EH (cell line): ENCODE measurements around the gene SYNPR.
"Not testable (repeated sequence)": the region's sequence is repeated elsewhere in the genome, so short reads cannot be mapped to it uniquely, and the experiment has no call there.

Experiments
- DNase-seq: peaks from one replicate; pipeline ENCODE4 v3.0.0-alpha.2; 2015; ENCODE audit warnings: low read depth

Gene SYNPR

DNA sequence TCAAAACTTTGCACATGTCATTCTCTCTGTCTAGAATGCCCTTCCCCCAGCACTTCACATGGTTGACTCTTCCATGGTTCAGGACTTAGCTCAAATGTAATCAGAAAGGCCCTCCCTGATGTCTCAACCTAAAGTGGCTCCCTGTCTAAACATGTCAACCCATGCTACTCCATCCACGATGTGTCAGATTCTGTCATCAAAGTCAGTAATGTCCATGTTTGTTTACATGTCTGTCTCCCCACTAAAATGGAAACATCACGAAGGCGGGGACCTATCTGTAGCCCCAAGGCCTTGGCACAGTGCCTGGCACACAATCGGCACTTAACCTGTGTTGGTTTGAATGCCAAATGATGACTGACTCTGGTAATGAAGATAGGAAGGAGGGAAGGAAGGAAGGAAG lies 353.6 kb downstream of the SYNPR start:
- no peak for DNase-seq

DNA sequence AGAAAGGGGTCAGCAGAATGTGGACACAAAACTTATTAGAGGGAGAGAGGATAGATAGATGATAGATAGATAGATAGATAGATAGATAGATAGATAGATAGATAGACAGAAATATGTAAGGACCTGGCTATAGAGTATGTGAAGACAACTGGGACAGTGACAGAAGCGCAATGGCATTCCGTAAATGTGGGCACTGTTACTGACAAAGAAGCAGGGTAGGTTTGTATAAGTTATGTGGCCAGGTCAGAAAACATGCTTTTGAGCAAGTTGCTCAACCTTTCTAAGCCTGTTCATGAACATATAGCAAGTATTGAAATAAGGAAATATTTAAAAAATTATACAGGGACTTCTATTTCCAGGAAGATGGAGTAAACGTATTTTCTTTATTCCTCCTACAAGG lies 357.1 kb downstream of the SYNPR start:
- DNase-seq, result no peak

DNA sequence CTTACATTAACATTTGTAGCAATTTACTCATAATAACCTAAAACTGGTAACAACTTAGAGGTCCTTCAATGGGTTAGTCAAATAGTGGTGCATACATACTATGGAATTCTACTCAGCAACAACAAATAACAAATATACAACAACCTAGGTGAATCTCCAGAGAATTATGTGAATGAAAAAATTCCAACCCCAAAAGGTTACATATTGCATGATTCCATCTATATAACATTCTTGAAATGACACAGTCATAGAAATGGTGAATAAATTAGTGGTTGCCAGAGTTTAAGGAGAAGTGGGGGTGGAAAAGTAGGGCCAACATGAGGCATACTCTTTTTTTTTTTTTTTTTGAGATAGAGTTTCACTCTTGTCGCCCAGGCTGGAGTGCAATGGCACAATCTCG lies 361.7 kb downstream of the SYNPR start:
- DNase-seq, result no peak

GRCh38 chr3:63642488-63642887 lies 364.4 kb downstream of the SYNPR start:
- no peak for DNase-seq

GRCh38 chr3:63644212-63644797 lies 366.2 kb downstream of the SYNPR start:
- no peak for DNase-seq

DNA sequence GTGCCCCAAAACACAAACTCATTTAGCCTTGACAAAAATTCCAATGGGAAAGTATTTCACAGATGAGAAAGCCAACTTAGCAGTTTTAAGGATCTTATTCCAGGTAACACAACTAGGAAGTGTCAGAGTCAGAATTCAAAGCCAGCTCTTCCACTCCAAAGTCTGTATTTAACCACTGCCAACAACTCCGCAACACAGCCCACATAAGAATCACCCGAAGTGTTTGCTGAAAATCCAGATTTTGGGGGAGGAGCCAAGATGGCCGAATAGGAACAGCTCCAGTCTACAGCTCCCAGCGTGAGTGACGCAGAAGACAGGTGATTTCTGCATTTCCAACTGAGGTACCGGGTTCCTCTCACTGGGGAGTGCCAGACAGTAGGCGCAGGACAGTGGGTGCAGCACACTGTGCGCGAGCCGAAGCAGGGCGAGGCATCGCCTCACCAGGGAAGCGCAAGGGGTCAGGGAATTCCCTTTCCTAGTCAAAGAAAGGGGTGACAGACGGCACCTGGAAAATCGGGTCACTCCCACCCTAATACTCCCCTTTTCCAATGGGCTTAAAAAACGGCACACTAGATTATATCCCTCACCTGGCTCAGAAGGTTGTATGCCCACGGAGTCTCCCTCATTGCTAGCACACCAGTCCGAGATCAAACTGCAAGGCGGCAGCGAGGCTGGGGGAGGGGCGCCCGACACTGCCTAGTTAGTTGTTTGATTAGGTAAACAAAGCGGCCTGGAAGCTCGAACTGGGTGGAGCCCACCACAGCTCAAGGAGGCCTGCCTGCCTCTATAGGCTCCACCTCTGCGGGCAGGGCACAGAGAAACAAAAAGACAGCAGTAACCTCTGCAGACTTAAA lies 367.0 kb downstream of the SYNPR start:
- not testable (repeated sequence) for DNase-seq

GRCh38 chr3:63652066-63652725 lies 374.1 kb downstream of the SYNPR start, which contains the start of gene SNTN:
Gene SNTN, plus strand, starts transcription at chr3:63652675. Its CDS starts 13 bp downstream, at chr3:63652688.
- no peak for DNase-seq

GRCh38 chr3:63654211-63654610 lies 376.1 kb downstream of the SYNPR start:
- peak; percentile 53 for DNase-seq

DNA sequence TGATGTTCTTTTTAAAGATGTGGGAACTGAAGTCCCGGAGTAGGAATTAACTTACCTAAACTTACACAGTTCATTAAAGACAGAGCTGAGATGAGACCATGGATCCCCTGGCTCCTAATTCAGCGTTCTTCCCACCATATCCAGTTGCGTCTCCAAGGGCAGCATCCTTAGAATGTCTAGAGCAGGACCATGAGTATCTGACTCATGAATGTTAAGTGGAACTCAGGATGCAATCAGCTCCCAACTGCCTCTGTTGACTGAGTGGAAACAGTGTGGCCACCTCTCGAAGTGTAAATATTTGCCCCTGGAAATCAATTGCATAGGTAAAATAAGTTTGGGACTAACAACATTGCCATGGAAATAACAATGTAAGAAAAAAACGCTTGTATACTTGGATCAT lies 376.8 kb downstream of the SYNPR start:
- DNase-seq, result peak; percentile 39

GRCh38 chr3:63655519-63655918 lies 377.4 kb downstream of the SYNPR start:
- DNase-seq, result peak; percentile 95

DNA sequence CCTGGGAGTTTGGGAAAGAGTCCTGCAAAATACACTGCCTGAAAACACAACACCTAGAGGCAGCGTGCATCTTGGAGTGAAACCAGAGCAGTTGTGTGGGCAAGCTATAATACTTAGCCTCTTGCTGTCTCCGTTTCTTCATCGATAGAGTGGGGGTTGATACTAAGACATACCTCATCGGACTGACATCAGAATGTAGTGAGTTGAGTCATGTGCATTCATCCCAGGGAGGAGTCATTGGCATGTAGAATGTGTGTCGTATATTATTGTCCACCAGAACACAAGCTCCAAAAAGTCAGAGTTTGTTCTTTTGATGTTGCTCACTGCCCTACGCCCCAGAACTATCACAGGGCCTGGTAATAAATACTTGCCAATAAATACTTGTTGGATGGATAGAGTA lies 378.7 kb downstream of the SYNPR start:
- DNase-seq, result peak; percentile 76

DNA sequence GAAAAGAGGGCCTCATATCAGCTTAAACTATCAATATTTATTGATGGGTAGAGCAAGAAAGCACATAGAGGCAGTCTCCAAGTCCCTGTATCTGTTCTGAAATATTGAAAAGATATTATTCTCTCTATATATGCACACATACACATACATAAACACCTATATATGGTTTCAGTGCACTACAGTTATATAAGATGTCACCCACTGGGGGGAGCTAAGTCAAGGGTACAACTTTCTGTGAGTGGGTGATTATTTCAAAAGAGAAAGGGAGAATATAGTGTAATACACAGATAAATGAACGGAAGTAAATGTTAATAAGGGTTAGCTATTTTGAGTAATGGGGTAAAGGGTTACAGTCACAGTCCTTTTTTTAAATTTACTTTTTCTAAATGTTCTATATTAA lies 383.1 kb downstream of the SYNPR start:
- DNase-seq, result peak; percentile 7

DNA sequence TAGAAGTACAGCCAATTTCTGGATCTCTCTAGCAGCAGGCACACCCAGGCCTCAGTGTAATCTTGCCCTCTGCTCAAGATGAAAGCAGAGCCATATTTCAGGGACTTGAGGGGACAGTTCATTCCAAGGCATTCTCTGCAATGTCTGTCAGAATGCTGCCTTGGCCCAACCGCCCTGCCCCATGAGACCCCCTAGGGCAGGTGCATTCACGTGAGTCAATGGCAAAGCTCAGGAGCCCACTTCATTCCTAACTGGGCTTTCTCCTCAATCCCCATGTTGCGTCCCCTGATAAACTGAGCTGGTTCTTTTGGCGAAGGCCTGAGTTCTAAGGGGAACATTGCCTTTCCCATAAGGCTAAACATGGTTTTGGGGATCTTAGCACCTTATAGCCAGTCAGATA lies 383.9 kb downstream of the SYNPR start:
- no peak for DNase-seq

GRCh38 chr3:63662500-63662899 lies 384.4 kb downstream of the SYNPR start:
- peak; percentile 50 for DNase-seq
